PC-9 (cell line): Measurements from ENCODE around the gene ADAM8. TPM values are rescaled to one million over a fixed set of nuclear protein-coding genes. Genes with fewer than 3 reads are reported as not detected.

Source experiments
- BruUV-seq: library from RNA; stranded (reverse); fragments of 400-500 nt; replicated peaks from 2 replicates; lab custom pipeline; 2021; lab: Mats Ljungman, UMichigan
- CTCF ChIA-PET: fragments of 300-600 bp; sonication (Branson Sonifier 250); formaldehyde crosslinking; loops from one replicate; lab custom pipeline; 2022; ENCODE audit warnings: antibody characterized with exemption; lab: Charles Lee
- POLR2A ChIA-PET: fragments of 300-600 bp; sonication (Branson Sonifier 250); formaldehyde crosslinking; loops from one replicate; lab custom pipeline; 2022; ENCODE audit warnings: antibody characterized with exemption; ENCODE audit not compliant: unreplicated experiment; lab: Charles Lee
- DNase-seq, 2 experiments: peaks; one replicate each; pipeline versions ENCODE4 v3.0.0 to v3.0.0-alpha.2; 2015 to 2022; ENCODE audit warnings: mixed read lengths in 1 of 2
- H2AFZ ChIP-seq: fragments of 200-600 bp; sonication (generic); 2 replicates; pipeline ENCODE4 v1.8.1; 2017; ENCODE audit warnings: antibody characterized with exemption
- H3F3A ChIP-seq: fragments of 200-600 bp; sonication (generic); 2 replicates; pipeline ENCODE4 v1.8.1; 2017; ENCODE audit warnings: antibody characterized with exemption, mild to moderate bottlenecking, low read depth; ENCODE audit not compliant: insufficient read depth
- H3K27ac ChIP-seq: fragments of 200-600 bp; sonication (generic); 2 replicates; pipeline ENCODE4 v1.6.1; 2016; ENCODE audit warnings: mixed run types
- H3K27me3 ChIP-seq: fragments of 200-600 bp; sonication (generic); 2 replicates; pipeline ENCODE4 v1.6.1; 2016; ENCODE audit warnings: low read depth, mixed run types; ENCODE audit not compliant: insufficient read depth
- H3K36me3 ChIP-seq: fragments of 200-600 bp; sonication (generic); 2 replicates; pipeline ENCODE4 v1.6.1; 2016; ENCODE audit warnings: low read depth, mixed run types
- H3K4me1 ChIP-seq: fragments of 200-600 bp; sonication (generic); replicated peaks from 2 replicates; pipeline ENCODE4 v1.6.1; 2016; ENCODE audit warnings: mixed run types; ENCODE audit not compliant: insufficient read depth
- H3K4me2 ChIP-seq: fragments of 200-600 bp; sonication (generic); 2 replicates; pipeline ENCODE4 v1.6.1; 2017; ENCODE audit warnings: mixed run types
- H3K4me3 ChIP-seq: fragments of 200-600 bp; sonication (generic); 2 replicates; pipeline ENCODE4 v1.6.1; 2016; ENCODE audit warnings: mixed run types
- H3K79me2 ChIP-seq: fragments of 200-600 bp; sonication (generic); 2 replicates; pipeline ENCODE4 v1.6.1; 2017; ENCODE audit warnings: low read depth, mixed run types
- H3K9me2 ChIP-seq: fragments of 200-600 bp; sonication (generic); 2 replicates; pipeline ENCODE4 v1.8.1; 2017; ENCODE audit warnings: mild to moderate bottlenecking; ENCODE audit not compliant: insufficient read depth
- H3K9me3 ChIP-seq: fragments of 200-600 bp; sonication (generic); 2 replicates; pipeline ENCODE4 v1.8.1; 2016; ENCODE audit warnings: low read depth; ENCODE audit not compliant: insufficient read depth
- H4K20me1 ChIP-seq: fragments of 200-600 bp; sonication (generic); 2 replicates; pipeline ENCODE4 v1.8.1; 2017; ENCODE audit not compliant: insufficient read depth
- CTCF ChIP-seq: fragments of 200-600 bp; sonication (generic); conservative IDR thresholded peaks from 2 replicates; pipeline ENCODE4 v1.6.1; 2017; ENCODE audit warnings: mixed run types, antibody characterized with exemption, mild to moderate bottlenecking, moderate library complexity
- EZH2 ChIP-seq: fragments of 200-600 bp; sonication (generic); IDR thresholded peaks from 2 replicates; pipeline ENCODE4 v1.8.0; 2017; ENCODE audit warnings: antibody characterized with exemption, low read depth
- intact Hi-C: fragments of 100-400 bp; cut with micrococcal nuclease; formaldehyde crosslinking; loops from one replicate; pipeline ENCODE4 v1.10.0; 2022; ENCODE audit not compliant: unreplicated experiment
- total RNA-seq: library from RNA; stranded (reverse); gene quantifications from 2 replicates; pipeline ENCODE4 v1.2.3, GENCODE V29; 2021

Gene ADAM8
- total RNA-seq, 1 experiment from 2014 or later, result 18.3 TPM

GRCh38 chr10:133217800-133218589 is 58.7 kb downstream of the ADAM8 start:
- DNase-seq, result no peak
- no peaks in the 10 kb centered on the region for H4K20me1 ChIP-seq
- no peak overlapping the region for H3K4me3 ChIP-seq
- no TSS peak for BruUV-seq
- no peaks in the 10 kb centered on the region for H3F3A ChIP-seq
- no peak overlapping the region for H2AFZ ChIP-seq
- no peaks in the 10 kb centered on the region for H3K36me3 ChIP-seq
- no peak overlapping the region for H3K27ac ChIP-seq
- ChIA-PET POLR2A (no interaction called here), CTCF (no interaction called here)
- H3K4me2 ChIP-seq, result no peak overlapping the region
- H3K79me2 ChIP-seq, result no peaks in the 10 kb centered on the region
- H3K9me2 ChIP-seq, result no peaks in the 10 kb centered on the region
- no peaks in the 10 kb centered on the region for H3K4me1 ChIP-seq
- H3K9me3 ChIP-seq, result no peaks in the 10 kb centered on the region
- H3K27me3 ChIP-seq, result peaks cover 32% of the 10 kb centered on the region; the same call in 1 of the 2 replicates
- intact Hi-C loops, result no loop called here
- no peak for TF ChIP-seq CTCF
- TF ChIP-seq EZH2, result no peak

- POLR2A ChIA-PET, result no interaction called here
- H3K27me3 ChIP-seq, result peaks cover 43% of the 10 kb centered on the region
- no peak overlapping the region for H2AFZ ChIP-seq
- no peak for TF ChIP-seq EZH2
- intact Hi-C loops, result no loop called here
- CTCF ChIA-PET, result no interaction called here
- no peaks in the 10 kb centered on the region for H4K20me1 ChIP-seq
- no peak overlapping the region for H3K27ac ChIP-seq
- DNase-seq, result no peak
- no peak overlapping the region for H3K4me2 ChIP-seq
- H3K4me1 ChIP-seq, result no peaks in the 10 kb centered on the region
- no peak overlapping the region for H3K4me3 ChIP-seq
- no peaks in the 10 kb centered on the region for H3K9me2 ChIP-seq
- BruUV-seq, result no TSS peak
- H3F3A ChIP-seq, result no peaks in the 10 kb centered on the region
- no peaks in the 10 kb centered on the region for H3K36me3 ChIP-seq
- H3K9me3 ChIP-seq, result no peaks in the 10 kb centered on the region
- no peaks in the 10 kb centered on the region for H3K79me2 ChIP-seq
Measured at GRCh38 chr10:133216776-133217175, 59.9 kb downstream of the ADAM8 start.

DNA sequence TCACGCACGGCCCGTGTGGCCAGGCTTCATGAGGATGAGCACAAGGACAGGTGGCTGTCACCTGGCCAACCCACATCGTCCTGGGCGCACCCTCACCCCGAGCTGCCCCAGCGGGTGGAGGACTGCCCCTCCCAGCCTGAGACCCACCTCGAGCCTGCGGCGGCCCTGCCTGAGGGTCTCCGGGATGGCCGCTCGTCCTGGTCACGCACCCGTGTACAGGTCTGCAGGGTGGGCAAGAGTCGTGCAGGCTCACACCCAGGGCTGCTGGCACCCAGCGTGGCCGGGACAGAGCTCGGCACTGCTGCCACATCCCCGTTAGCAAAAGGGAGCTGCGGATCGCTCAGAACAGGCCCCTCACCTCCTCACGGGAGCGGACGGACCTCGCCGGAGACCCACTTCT is 61.1 kb downstream of the ADAM8 start:
- no peaks in the 10 kb centered on the region for H3K9me2 ChIP-seq
- no peak overlapping the region for H3K4me2 ChIP-seq
- no peak for TF ChIP-seq EZH2
- no peak for TF ChIP-seq CTCF
- H3K27me3 ChIP-seq, result peaks cover 46% of the 10 kb centered on the region
- no peaks in the 10 kb centered on the region for H3K79me2 ChIP-seq
- no peaks in the 10 kb centered on the region for H4K20me1 ChIP-seq
- no peak overlapping the region for H3K27ac ChIP-seq
- CTCF ChIA-PET, result no interaction called here
- POLR2A ChIA-PET, result no interaction called here
- BruUV-seq, result no TSS peak
- H3K4me3 ChIP-seq, result no peak overlapping the region
- intact Hi-C loops, result no loop called here
- H3K9me3 ChIP-seq, result no peaks in the 10 kb centered on the region
- DNase-seq, result no peak
- no peaks in the 10 kb centered on the region for H3K4me1 ChIP-seq
- H2AFZ ChIP-seq, result no peak overlapping the region
- no peaks in the 10 kb centered on the region for H3K36me3 ChIP-seq
- no peaks in the 10 kb centered on the region for H3F3A ChIP-seq
